Liver (tissue), 9 donors: ENCODE results near the gene TEK. TPM values are rescaled to one million over a fixed set of nuclear protein-coding genes. Genes with fewer than 3 reads are reported as not detected.
"Not testable (repeated sequence)": the region's sequence is repeated elsewhere in the genome, so short reads cannot be mapped to it uniquely, and the experiment has no call there.

ENCODE experiments used
- DNase-seq: peaks from one replicate; pipeline ENCODE4 v3.0.0-alpha.2; 2017; ENCODE audit warnings: low spot score
- H3K27ac ChIP-seq, 2 donors: one replicate each; pipeline ENCODE4 v1.7.0; 2013; ENCODE audit warnings: inconsistent platforms in 2 of 2, low read length in 2 of 2, control low read depth in 1 of 2, low read depth in 1 of 2, mild to moderate bottlenecking in 1 of 2
- H3K27me3 ChIP-seq, 4 donors: one replicate each; pipeline versions ENCODE4 v1.6.1 to v1.7.0; 2013; ENCODE audit warnings: low read length in 3 of 4, inconsistent platforms in 1 of 4, mild to moderate bottlenecking in 1 of 4, moderate library complexity in 1 of 4; ENCODE audit not compliant: control insufficient read depth in 4 of 4, insufficient read depth in 4 of 4
- H3K36me3 ChIP-seq, 4 donors: one replicate each; pipeline versions ENCODE4 v1.6.1 to v1.7.0; 2013; ENCODE audit warnings: low read length in 3 of 4, mild to moderate bottlenecking in 3 of 4, low read depth in 1 of 4, moderate library complexity in 1 of 4; ENCODE audit not compliant: control insufficient read depth in 4 of 4, insufficient read depth in 3 of 4
- H3K4me1 ChIP-seq, 4 donors: one replicate each; pipeline versions ENCODE4 v1.6.1 to v1.7.0; 2013; ENCODE audit warnings: low read length in 3 of 4, mild to moderate bottlenecking in 3 of 4, moderate library complexity in 1 of 4; ENCODE audit not compliant: control insufficient read depth in 4 of 4, insufficient read depth in 4 of 4
- H3K4me3 ChIP-seq, 3 donors: one replicate each; pipeline versions ENCODE4 v1.6.1 to v1.7.0; 2013; ENCODE audit warnings: low read length in 3 of 3, control low read depth in 1 of 3, low read depth in 1 of 3, mild to moderate bottlenecking in 1 of 3
- H3K9ac ChIP-seq, 2 donors: one replicate each; pipeline ENCODE4 v1.7.0; 2013; ENCODE audit warnings: low read length in 2 of 2, mild to moderate bottlenecking in 2 of 2, moderate library complexity in 2 of 2, control low read depth in 1 of 2, low read depth in 1 of 2
- H3K9me3 ChIP-seq, 4 donors: one replicate each; pipeline versions ENCODE4 v1.6.1 to v1.7.0; 2013; ENCODE audit warnings: low read length in 3 of 4; ENCODE audit not compliant: control insufficient read depth in 4 of 4
- ATF3 ChIP-seq: IDR thresholded peaks from 2 replicates; pipeline ENCODE4 v1.6.1; 2016; ENCODE audit warnings: antibody characterized with exemption
- CTCF ChIP-seq: fragments of 150-350 bp; IDR thresholded peaks from 2 replicates; pipeline ENCODE4 v1.5.1; 2017; ENCODE audit warnings: improper control_type of control experiment, low read depth, low read length; ENCODE audit not compliant: missing input control
- EGR1 ChIP-seq, 2 donors: IDR thresholded peaks; 2 replicates each; pipeline ENCODE4 v1.6.1; 2016 to 2018; ENCODE audit warnings: antibody characterized with exemption in 2 of 2, low read depth in 2 of 2
- FOXA2 ChIP-seq: IDR thresholded peaks from 2 replicates; pipeline ENCODE4 v1.6.1; 2016; ENCODE audit warnings: antibody characterized with exemption
- GABPA ChIP-seq, 2 donors: IDR thresholded peaks in 1 of 2; conservative IDR thresholded peaks in 1 of 2; 2 replicates each; pipeline ENCODE4 v1.6.1; 2016; ENCODE audit warnings: antibody characterized with exemption in 2 of 2, mild to moderate bottlenecking in 1 of 2, moderate library complexity in 1 of 2
- HNF4A ChIP-seq, 2 donors: conservative IDR thresholded peaks; 2 replicates each; pipeline ENCODE4 v1.6.1; 2016; ENCODE audit warnings: antibody characterized with exemption in 2 of 2, mild to moderate bottlenecking in 2 of 2
- HNF4G ChIP-seq: IDR thresholded peaks from 2 replicates; pipeline ENCODE4 v1.6.1; 2016; ENCODE audit warnings: antibody characterized with exemption
- JUND ChIP-seq, 2 donors: IDR thresholded peaks; 2 replicates each; pipeline ENCODE4 v1.6.1; 2016; ENCODE audit warnings: antibody characterized with exemption in 2 of 2
- MAX ChIP-seq: IDR thresholded peaks from 2 replicates; pipeline ENCODE4 v1.6.1; 2016; ENCODE audit warnings: antibody characterized with exemption
- NR2F2 ChIP-seq: IDR thresholded peaks from 2 replicates; pipeline ENCODE4 v1.6.1; 2016; ENCODE audit warnings: antibody characterized with exemption
- RAD21 ChIP-seq, 2 donors: IDR thresholded peaks; 2 replicates each; pipeline ENCODE4 v1.6.1; 2016; ENCODE audit warnings: antibody characterized with exemption in 2 of 2, mild to moderate bottlenecking in 2 of 2
- REST ChIP-seq: IDR thresholded peaks from 2 replicates; pipeline ENCODE4 v1.6.1; 2016; ENCODE audit warnings: antibody characterized with exemption, mild to moderate bottlenecking
- RXRA ChIP-seq, 2 donors: IDR thresholded peaks; 2 replicates each; pipeline ENCODE4 v1.6.1; 2017 to 2018; ENCODE audit warnings: antibody characterized with exemption in 2 of 2, mild to moderate bottlenecking in 1 of 2
- SP1 ChIP-seq: IDR thresholded peaks from 2 replicates; pipeline ENCODE4 v1.6.1; 2018; ENCODE audit warnings: antibody characterized with exemption, mild to moderate bottlenecking
- YY1 ChIP-seq: IDR thresholded peaks from 2 replicates; pipeline ENCODE4 v1.6.1; 2016; ENCODE audit warnings: antibody characterized with exemption, mild to moderate bottlenecking
- ZBTB33 ChIP-seq: IDR thresholded peaks from 2 replicates; pipeline ENCODE4 v1.6.1; 2016; ENCODE audit warnings: antibody characterized with exemption
- WGBS: extraction: QIAGEN DNeasy Blood & Tissue Kit; methylation state at CpG from one replicate; pipeline ENCODE4 v1.1.7; 2013; 5-methylcytosine and 5-hydroxymethylcytosine counted together
- polyA plus RNA-seq, 2 donors: library from polyadenylated mRNA; stranded (reverse) in 1 of 2; unstranded in 1 of 2; fragments of 200-250 nt in 1 of 2; fragments of >200 nt in 1 of 2; fragmentation: Nextera tagmentation in 1 of 2; extraction: Ambion mirVana in 1 of 2; gene quantifications; one replicate each; pipeline versions ENCODE4 v1.2.1 to v1.2.3, GENCODE V29; 2013 to 2015
- total RNA-seq, 2 donors: library from RNA; depleted of rRNA; stranded (reverse); fragments of >200 nt; gene quantifications; one replicate each; pipeline ENCODE4 v1.2.3, GENCODE V29; 2014
- donor health status: healthy.
- donor health status: healthy.
- donor health status: healthy.
- donor health status: healthy.
- donor health status: healthy.

The TEK gene
- total and polyA plus RNA-seq, 4 donors = 2.9 to 13.8 (median 8.4) TPM

- 82% methylated on average over 17 of the region's 17 CpGs for WGBS
- H3K27ac ChIP-seq = not testable (repeated sequence)
Measured at GRCh38 chr9:27093384-27094067, 15.5 kb upstream of the TEK start.

GRCh38 chr9:27094640-27095298 lies 14.3 kb upstream of the TEK start:
- H3K36me3 ChIP-seq = no peaks in the 10 kb centered on the region
- H3K9me3 ChIP-seq = no peaks in the 10 kb centered on the region
- no peaks in the 10 kb centered on the region for H3K4me1 ChIP-seq
- H3K27ac ChIP-seq = no peak overlapping the region
- no peak for DNase-seq
- WGBS = 70% methylated on average over 3 of the region's 3 CpGs
- H3K9ac ChIP-seq = no peak overlapping the region
- TF ChIP-seq MAX (no peak), YY1 (no peak), SP1 (no peak), HNF4A (conservative IDR thresholded peaks at IDR 0.05) (no peak), ZBTB33 (no peak)
- H3K27me3 ChIP-seq = no peaks in the 10 kb centered on the region
- H3K4me3 ChIP-seq = no peak overlapping the region

More at GRCh38 chr9:27093384-27094067, 15.5 kb upstream of the TEK start:
- H3K9me3 ChIP-seq, H3K4me3 ChIP-seq, H3K27me3 ChIP-seq, DNase-seq, H3K9ac ChIP-seq, H3K4me1 ChIP-seq, H3K36me3 ChIP-seq: not testable (repeated sequence)

- DNase-seq = no peak
- Histone ChIP-seq H3K9ac (no peak overlapping the region), H3K27me3 (no peaks in the 10 kb centered on the region), H3K4me3 (no peak overlapping the region), H3K36me3 (no peaks in the 10 kb centered on the region), H3K4me1 (no peaks in the 10 kb centered on the region), H3K9me3 (no peaks in the 10 kb centered on the region), H3K27ac (no peak overlapping the region)
- WGBS = 95% methylated on average over 2 of the region's 2 CpGs
- TF ChIP-seq RXRA (IDR thresholded peaks at IDR 0.05) (no peak), ATF3 (no peak), RAD21 (IDR thresholded peaks at IDR 0.05) (no peak), GABPA (IDR thresholded peaks at IDR 0.05 in 1 of 2, conservative IDR thresholded peaks at IDR 0.05 in 1 of 2) (no peak), CTCF (no peak), EGR1 (IDR thresholded peaks at IDR 0.05; ENCODE audit: low read depth in 2 of 2) (no peak), YY1 (no peak), FOXA2 (no peak), REST (no peak), NR2F2 (no peak), HNF4A (conservative IDR thresholded peaks at IDR 0.05) (no peak), SP1 (no peak), HNF4G (no peak), MAX (no peak), JUND (IDR thresholded peaks at IDR 0.05) (no peak), ZBTB33 (no peak)
Measured at GRCh38 chr9:27107241-27107640, 1.8 kb upstream of the TEK start.
